ENCODE results near the gene SCN10A. TPM values are rescaled to one million over a fixed set of nuclear protein-coding genes. Genes with fewer than 3 reads are reported as not detected.

Gene SCN10A
- total RNA-seq, 1 donor from 2014 or later: not detected

DNA sequence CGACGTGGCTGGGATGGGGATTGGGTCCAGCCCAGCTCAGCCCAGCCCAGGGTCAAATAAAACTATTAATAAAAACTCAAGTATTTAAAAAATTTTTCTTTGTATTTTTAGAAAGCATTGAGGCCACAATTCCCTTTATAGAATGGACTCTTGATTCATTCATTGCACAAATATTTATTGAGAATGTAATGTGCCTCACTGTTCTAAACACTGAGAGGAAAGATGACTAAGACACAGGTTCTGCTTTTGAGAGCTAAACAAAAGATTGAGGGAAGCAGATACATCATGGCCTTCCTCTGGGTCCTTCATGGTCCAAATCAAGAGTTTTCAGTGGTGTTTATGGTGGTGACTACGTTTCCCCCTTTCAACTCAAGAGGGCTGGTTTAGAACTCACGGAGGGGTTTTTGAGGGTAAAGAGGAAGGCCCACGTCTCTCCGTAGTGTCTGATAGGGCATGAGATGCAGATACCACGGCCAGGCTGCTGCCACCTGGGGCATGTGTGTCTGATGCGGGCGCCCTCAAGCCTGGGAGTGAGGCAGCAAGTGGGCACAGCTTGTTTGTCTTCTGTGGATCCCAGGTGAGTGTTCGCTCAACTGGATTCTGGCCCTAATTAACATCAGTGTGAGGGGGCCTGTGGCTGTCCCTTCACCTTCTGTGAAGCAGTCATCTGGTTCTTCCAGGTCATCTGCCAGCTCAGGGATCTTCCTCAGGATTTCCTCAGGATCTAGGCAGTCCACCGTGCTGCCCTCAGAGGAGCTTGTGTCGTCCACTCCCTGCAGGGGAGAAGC, 93.0 kb downstream of the SCN10A start:
- DNase-seq (ENCODE audit: low spot score in 2 of 2): no peak
- FAIRE-seq: no peak

DNA sequence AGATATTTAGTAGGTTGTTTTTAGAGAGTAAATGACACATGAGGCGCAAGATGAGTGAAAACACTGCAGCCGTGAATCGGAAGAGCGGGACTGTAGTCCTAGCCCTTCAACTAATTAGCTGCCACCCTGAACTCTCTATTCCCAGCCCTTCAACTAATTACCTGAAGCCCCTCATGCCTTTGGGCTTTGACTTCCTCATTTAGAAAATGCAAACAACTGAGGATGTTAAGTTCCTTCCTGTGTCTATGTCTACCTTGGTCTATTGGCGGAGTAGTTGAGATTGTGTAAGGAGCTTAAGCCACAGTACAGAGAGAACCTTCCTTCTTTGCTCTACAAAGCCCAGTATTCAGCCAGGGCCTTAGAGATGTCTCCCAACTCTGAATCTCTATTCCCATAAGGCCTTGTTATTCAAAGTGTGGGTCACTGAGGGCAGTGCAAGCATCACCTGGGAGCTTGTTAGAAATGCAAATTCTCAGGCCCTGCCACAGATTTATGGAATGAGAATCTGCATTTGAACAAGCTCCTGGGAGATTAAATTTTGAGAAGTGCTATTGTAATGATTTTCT, 94.7 kb downstream of the SCN10A start:
- DNase-seq (ENCODE audit: low spot score in 2 of 2): no peak
- FAIRE-seq: no peak

DNA sequence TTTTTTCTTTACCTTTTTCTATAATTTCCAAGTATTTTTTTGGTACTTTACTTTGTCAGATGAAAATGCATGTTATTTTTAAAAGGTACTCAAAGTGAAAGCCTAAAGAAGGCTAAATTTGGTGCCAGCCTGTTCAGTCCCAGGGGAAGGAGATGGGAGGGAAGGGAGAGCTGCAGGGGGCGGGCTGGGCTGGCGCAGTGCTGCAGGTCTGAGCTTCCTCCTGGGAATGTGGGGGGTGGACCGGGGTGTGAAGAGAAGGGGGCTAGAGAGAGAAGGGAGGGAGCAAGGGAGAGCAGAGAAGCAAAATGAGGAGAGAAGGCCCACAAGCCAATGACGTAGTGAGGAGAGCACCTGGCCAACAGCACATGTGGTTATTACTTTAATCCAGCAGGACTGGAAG, 95.6 kb downstream of the SCN10A start:
- FAIRE-seq: no peak
- DNase-seq (ENCODE audit: low spot score in 2 of 2): no peak

DNA sequence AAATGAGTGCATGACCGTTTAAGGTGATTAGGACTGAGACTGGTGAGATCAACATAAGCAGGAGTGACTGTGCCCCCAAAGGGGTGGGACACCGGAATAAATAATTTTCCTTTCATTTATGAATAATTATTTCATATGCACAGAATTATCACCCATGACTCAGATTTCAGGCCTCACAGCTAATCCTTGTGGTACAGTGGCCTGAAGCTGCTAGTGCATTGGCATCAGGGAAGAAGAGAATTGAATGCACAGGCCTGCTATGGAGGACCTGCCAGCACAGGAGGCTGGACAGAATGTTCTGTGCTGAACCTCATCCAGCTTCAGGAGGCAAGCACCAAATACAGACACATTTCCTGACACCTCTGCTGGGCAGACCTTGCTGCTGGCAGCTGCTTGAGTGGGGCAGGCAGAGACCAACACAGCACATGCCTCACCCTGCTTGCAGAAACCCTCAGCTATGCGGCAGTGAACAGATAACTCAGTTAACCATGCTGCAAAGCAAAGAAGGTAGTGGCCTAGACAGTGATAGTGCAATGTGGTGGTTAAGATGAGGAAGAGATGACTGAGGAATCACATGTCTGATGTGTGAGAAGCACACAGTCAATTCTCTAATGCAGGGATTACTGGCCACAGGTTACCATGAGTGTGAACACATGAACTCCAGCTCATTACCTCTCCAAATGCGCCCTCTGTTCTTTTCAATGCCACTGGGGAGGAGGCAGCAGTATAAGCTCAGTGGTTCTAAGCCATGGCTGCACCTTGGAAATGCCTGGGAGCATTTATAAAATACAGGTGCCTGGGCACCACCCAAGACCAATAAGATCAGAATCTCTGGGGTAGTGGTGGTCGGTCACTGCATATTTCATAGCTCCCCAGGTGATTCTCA, 98.4 kb downstream of the SCN10A start:
- FAIRE-seq: no peak

DNA sequence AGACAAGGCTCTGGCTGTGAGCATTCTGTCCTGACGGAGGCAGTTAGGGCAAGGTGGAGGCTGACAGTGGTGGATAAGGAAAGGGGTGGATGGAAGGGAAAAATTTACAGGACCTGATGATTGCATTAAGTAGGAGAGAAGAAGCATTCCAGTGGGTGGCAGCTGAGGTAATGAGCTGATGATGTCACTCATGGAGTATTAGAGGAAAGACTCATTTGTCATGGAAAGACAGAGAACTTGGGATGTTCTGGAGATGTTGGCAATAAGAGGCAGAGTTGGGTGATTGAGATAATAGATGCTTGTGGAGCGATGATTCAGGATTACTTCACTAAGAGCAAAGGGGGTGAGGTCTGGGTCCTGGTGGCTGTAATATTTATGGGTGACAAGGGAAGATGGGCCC, 102.9 kb downstream of the SCN10A start:
- DNase-seq (ENCODE audit: low spot score in 2 of 2) (no peak), FAIRE-seq (no peak)

More for the DNA sequence above, 98.4 kb downstream of the SCN10A start:
- no peak for DNase-seq (ENCODE audit: low spot score in 2 of 2)

DNA sequence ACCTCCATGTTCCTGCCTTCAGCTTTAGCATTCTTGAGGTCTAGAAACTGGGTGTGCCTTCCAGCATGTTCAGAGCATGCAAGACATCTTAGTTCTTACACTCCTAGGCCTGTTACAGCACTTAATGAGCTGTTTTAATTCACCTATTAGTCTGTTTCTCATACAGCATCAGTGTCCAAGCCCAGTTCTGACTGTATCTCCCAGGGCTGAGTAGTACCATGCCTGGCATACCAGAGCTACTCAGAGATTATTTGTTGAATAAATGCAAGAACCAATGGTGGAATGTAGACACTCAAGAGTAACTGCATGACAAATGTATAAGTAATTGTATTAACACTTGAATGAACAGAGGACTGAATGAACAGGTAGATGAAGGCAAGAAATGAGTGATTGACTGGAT, 104.7 kb downstream of the SCN10A start:
- DNase-seq (ENCODE audit: low spot score in 2 of 2) (no peak), FAIRE-seq (no peak)

DNA sequence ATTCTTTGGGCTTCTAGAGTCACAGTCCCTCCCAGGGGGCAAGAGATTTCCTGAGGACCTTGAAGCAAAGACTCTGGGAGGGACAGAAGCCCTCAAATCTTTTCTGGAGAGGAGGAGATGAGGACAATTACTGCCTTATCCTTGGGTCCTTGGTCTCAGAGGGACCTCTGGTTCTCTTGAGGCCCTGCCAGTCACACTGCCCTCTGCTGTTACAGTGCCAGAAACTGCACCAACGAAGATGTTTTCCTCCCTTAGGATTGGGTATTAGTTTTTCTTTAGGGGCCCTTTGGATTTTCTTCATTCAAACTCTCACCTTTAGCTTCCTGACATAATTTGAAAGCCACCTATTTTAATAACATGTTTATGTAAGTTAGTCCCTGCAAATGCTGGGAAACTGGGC, 108.3 kb downstream of the SCN10A start:
- DNase-seq (ENCODE audit: low spot score in 2 of 2) (no peak), FAIRE-seq (no peak)

DNA sequence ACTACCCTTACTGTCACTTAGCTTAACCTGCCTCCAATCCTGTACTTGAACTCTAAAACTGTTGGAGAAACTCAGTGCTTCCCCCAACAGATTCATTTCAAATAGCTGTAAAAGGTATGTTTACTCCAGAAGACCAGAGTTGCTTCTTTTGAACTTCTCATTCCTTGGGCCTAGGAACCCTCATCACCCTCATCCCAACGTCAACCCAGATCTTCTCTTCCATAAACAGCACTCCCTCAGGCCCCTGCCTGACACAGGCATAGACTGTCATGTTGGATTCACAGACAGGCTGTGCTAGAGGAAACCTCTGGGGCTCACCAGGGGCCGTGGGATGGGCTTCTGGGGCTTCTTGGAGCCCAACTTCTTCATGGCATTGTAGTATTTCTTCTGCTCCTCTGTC, 109.1 kb downstream of the SCN10A start:
- no peak for FAIRE-seq

DNA sequence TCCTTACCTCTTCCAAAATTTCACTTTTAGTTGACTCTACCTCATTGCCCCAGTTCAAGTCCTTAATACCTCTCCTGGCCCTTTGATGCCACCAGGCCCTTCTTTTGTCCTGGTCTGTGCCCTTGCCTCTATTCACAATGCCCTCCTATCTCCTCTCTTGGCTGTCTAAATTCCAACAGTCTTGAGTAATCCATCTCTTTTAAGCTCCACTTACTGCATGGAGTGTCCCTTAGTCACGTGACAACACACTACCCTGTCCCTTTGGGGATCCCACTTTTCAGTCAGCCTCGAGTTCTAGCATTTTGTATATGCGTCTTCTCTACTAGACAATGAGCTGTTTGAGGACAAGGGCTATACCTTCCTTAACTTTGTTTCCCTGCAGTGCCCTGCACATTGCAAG, 113.8 kb downstream of the SCN10A start:
- no peak for FAIRE-seq
- DNase-seq (ENCODE audit: low spot score in 2 of 2): no peak

More for the DNA sequence above, 109.1 kb downstream of the SCN10A start:
- no peak for DNase-seq (ENCODE audit: low spot score in 2 of 2)

DNA sequence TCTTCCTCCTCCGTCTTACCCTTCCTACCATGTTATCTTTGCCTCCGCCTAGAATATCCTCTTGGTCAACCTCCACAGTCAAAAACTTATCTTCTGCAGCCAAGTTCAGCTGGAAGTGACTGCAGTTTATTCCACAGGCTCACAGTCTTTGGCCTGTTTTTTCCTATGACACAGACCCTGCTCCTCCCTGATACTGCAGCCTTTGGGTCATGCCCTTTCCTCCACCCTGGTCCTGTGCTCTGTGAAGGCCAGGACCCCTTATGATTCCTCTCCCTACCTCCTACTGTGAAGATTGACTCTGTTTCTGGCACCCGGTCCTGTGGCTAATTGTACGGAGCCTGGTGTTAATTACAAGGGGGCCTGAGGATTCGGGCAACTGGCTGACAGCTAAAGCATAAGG, 117.3 kb downstream of the SCN10A start:
- DNase-seq (ENCODE audit: low spot score in 2 of 2) (no peak), FAIRE-seq (no peak)

DNA sequence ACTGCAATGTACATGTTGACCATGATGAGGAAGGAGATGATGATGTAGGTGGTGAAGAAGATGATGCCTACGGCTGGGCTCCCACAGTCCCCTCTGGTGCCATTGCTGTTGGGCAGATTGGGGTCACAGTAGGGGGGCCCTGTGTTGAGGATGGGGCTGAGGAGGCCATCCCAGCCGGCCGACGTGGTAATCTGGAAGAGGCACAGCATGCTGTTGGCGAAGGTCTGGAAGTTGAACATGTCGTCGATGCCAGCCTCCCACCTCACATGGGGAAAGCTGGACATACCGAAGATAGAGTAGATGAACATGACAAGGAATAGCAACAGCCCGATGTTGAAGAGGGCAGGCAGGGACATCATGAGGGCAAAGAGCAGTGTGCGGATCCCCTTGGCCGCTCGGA, 118.0 kb downstream of the SCN10A start:
- no peak for DNase-seq (ENCODE audit: low spot score in 2 of 2)
- no peak for FAIRE-seq

DNA sequence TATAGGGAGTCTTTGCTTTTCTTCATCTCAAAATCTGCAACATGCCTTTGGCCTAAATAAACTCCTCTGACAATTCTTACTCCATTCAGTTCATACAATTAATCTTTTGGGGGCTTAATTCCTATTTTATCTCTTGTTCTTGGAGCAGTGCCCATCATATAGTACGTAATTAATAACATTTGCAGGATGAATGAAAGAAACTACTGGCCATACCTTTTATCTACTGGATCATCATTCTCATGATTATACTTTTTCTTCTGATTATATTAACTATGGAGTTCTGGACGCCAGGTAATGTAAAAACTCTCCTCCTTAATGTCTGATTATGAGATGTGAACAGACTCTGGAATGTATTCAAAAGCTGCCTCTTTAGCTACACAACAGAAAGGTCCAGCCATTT, 120.0 kb downstream of the SCN10A start:
- FAIRE-seq (no peak), DNase-seq (ENCODE audit: low spot score in 2 of 2) (no peak)

DNA sequence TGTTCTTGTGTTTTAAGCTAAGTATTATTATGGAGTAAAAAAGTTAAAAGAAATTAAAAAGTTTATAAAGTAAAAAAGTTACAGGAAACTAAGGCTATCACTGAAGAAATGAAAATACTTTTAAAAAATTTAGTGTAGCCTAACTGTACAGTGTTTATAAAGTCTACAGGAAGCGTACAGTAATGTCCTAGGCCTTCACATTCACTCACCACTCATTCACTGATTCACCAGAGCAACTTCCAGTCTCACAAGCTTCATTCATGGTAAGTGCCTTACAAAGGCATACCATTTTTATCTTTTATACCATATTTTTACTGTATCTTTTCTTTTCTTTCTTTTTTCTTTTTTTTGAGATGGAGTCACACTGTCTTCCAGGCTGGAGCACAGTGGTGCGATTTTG, 125.8 kb downstream of the SCN10A start:
- FAIRE-seq: no peak
- DNase-seq (ENCODE audit: low spot score in 2 of 2): no peak

DNA sequence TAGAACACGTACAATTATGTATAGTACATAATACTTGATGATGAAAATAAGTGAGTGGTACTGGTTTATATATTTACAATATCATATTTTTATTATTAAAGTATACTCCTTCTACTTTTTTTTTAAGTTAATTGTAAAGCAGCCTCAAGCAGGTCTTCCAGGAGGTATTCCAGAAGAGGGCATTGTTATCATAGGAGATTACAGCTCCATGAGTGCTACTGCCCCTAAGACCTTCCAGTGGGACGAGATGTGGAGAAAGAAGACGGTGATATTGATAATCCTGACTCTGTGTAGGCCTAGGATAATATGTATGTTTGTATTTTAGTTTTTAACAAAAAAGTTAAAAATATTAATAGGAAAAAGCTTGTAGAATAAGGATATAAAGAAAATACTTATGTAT, 126.2 kb downstream of the SCN10A start:
- DNase-seq (ENCODE audit: low spot score in 2 of 2) (no peak), FAIRE-seq (no peak)

DNA sequence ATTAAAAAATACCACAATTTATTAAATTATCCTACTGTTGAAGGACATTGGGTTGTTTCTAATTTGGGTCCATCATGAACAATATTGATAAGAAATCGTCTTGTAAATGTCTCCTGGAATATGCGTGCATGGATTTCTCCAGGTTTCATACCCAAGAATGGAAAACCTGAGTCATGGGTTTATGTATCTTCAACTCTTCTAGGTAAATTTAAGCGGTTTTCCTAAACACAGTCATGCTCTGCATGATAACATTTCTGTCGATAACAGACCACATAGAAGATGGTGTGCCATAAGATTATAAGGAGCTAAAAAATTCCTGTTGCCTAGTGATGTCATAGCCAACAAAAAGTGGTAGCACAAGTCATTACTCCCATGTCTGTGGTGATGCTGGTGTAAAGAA, 126.7 kb downstream of the SCN10A start:
- no peak for FAIRE-seq
- DNase-seq (ENCODE audit: low spot score in 2 of 2): no peak

DNA sequence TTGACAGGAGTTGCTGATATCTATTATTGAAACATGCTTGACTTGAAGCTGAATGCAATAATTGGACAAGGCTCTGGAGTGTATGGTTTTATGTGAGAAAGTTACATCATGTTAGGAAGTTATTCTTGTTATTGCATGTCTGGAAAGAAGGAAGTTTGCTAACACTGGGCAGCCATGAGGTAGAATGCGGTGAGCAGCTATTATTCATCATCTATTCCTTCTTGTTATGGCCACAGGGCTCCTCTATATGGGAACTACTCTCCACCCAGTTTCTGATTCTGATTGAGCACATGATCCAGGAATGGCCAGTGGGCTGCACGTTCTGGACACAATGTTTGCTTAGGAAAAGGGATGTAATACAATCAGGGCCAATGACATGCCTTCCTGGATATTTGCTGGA, 128.7 kb downstream of the SCN10A start:
- DNase-seq (ENCODE audit: low spot score in 2 of 2) (no peak), FAIRE-seq (no peak)

DNA sequence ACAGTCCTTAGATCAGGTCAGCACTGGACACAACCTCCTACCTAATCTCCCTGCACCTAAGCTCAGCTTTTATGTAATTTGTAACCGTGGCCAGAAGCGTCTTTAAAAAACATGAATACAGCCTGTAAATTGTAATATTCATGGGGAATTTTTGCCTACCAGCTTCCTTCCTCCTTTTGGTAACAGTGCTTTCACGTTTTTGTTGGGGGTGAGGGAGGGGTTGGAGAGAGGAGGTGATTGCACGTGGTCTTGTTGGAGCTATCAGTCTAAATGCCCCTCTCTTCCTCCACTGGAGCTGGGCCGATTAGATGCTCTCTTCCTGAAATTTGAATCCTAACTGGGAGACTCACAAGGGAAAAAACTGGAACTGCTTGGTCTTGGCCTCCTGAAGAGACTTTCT, 131.5 kb downstream of the SCN10A start:
- DNase-seq (ENCODE audit: low spot score in 2 of 2): no peak
- FAIRE-seq: no peak

DNA sequence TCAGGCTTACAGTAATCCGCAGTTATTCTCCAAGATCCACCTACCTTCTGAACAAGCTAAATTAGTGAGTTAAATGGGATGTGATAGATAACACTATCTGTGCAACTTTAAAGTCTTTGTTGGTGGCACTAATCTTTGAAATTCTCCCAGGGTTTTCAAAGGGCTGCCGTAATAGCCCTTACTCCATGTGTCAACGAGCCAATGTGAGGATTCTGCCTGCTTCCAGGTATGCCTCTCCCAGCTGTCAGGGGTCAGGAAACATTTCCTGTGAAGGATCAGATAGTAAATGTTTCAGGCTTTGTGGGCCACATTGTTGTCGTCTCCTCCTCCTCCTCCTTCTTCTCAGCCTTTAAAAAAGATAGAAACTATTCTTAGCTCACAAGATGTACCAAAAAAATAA, 146.3 kb downstream of the SCN10A start:
- FAIRE-seq: no peak
- no peak for DNase-seq (ENCODE audit: low spot score in 2 of 2)

DNA sequence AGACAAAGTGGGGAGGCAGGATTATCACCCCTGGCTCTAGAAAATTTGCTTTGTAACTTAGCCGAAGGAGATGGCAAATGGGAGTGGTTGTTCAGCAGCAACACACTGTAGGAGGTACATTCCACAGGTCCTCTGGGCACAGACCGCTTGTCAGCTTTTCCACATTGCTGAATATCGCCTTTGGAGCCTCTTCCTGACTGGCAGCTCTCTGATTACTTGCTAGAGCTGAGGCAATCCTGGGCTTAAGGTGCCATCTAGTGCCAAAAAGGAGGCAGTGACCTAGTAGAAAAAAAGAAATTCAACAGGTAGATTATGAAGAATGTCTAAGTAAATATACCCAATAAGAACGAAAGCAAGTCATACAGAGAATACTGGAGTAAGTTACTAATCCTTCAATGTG, 153.5 kb downstream of the SCN10A start:
- FAIRE-seq: no peak
- no peak for DNase-seq (ENCODE audit: low spot score in 2 of 2)

DNA sequence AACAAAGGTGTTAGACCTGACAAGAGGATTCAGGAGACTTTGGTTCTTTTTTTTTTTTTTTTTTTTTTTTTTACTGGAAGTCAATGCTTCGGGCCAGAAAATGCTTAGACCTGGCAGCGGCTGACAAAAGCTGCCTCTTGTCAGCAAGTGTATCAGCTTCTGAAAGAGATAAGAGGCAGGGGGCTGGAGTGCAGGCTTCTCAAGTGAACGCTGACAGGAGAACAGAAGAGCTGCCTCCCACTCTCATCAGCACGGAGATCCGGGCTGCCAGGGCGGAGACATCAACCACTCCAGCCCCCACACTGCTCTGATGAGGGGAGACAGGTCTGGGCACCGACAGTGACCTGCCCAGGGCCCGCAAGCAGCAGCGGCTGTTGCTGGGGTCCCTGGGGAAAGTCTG, 157.2 kb downstream of the SCN10A start:
- no peak for FAIRE-seq
- no peak for DNase-seq (ENCODE audit: low spot score in 2 of 2)

DNA sequence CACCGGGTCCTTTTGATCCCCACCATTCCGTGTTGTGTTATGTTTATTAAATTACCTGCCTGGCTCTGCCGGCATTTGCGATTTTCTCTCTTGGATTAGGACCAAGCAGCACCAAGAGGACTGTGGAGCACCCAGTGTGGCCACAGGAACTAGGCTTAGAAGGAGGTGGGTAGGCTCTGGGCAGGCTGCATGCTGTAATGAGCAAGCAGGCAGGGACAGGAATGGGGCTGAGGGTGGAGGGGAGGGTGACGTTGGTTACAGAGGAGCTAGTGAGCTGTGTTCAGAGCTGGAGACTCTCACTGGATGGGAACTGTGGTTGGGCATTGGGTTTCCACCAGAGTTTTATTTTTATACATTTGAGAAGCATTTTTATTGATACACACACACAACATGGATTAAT, 158.6 kb downstream of the SCN10A start:
- FAIRE-seq (no peak), DNase-seq (ENCODE audit: low spot score in 2 of 2) (no peak)
